H1 (cell line): ENCODE results near the gene MMP19. TPM values are rescaled to one million over a fixed set of nuclear protein-coding genes. Genes with fewer than 3 reads are reported as not detected.

Experiments used
- ASH2L ChIP-seq: fragments of 200-600, 300-600 bp; sonication (generic); IDR thresholded peaks from one replicate; pipeline ENCODE4 v1.7.1; 2017; ENCODE audit warnings: low read length
- CEBPB ChIP-seq: IDR thresholded peaks from 2 replicates; pipeline ENCODE4 v1.6.1; 2012; ENCODE audit warnings: low read depth, low read length
- KDM4A ChIP-seq: IDR thresholded peaks from one replicate; pipeline ENCODE4 v1.7.1; 2012; ENCODE audit warnings: low read depth, mild to moderate bottlenecking, moderate library complexity, low read length, inconsistent platforms; ENCODE audit not compliant: severe bottlenecking
- polyA plus RNA-seq, 7 experiments: library from polyadenylated mRNA; depleted of rRNA in 3 of 7; stranded (reverse) in 5 of 7; unstranded in 2 of 7; fragments of >200 nt in 5 of 7; fragments of 200-250 nt in 2 of 7; gene quantifications; 1 replicate in 5 of 7; 2 replicates in 1 of 7; 4 replicates in 1 of 7; pipeline versions ENCODE4 v1.2.1 to v1.2.3, GENCODE V29; 2011 to 2013; ENCODE audit warnings: missing spikeins in 2 of 7, mixed read lengths in 2 of 7
- total RNA-seq: library from RNA; stranded (reverse); fragmentation: NEBNext Ultra II Directional; extraction: Animal tissue kit (Norgen Biotek cat#: 25700); gene quantifications from 2 replicates; pipeline ENCODE4 v1.2.1, GENCODE V29; 2021

Gene MMP19
- total and polyA plus RNA-seq, 2 of the 8 experiments (the other 6 are each of a cell fraction or from before 2014, with no cell fraction given), result 2.7 to 3.3 TPM

DNA sequence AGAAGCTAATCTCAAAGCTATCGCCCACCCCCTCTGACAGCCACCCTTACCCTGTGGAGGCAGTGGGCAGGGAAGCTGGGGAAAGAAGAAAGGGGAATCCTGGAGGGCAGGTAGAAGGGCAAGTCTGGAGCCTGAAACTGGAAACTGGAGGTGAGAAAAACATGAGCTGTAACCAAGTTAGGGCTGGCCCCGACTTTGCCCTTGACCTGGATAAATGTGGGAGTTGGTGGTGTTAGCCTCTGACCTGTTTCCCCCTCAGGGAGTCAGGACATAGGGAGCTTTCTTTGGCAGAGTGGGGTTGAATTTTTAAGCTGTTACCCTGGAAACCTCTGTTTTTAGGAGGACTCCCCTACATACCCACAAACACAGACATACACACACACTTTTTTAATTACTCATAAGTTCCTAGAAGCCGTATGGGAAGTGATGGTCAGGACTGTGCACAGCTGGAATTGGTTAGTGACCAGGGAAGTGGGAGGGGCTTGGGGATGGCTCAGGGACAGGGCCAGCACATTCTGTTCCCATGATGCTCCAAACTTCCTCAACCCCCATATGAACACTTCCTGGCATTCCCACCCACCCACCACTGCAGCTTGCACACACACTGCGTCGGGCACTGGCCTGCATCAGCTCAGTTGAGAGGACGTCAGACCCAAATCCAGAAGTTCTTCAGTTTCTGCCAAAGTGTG is 5.0 kb upstream of the MMP19 start (continued):
- TF ChIP-seq KDM4A (no peak), CEBPB (no peak), ASH2L (no peak)
